HG03354 (cell line): ENCODE results near the gene CX3CL1.

Experiments
- ATAC-seq: cut with Tn5 transposase; IDR thresholded peaks from one replicate; pipeline ENCODE4 v1.9.1; 2021; ENCODE audit warnings: mild to moderate bottlenecking; ENCODE audit not compliant: unreplicated experiment, poor library complexity, severe bottlenecking

The CX3CL1 gene

DNA sequence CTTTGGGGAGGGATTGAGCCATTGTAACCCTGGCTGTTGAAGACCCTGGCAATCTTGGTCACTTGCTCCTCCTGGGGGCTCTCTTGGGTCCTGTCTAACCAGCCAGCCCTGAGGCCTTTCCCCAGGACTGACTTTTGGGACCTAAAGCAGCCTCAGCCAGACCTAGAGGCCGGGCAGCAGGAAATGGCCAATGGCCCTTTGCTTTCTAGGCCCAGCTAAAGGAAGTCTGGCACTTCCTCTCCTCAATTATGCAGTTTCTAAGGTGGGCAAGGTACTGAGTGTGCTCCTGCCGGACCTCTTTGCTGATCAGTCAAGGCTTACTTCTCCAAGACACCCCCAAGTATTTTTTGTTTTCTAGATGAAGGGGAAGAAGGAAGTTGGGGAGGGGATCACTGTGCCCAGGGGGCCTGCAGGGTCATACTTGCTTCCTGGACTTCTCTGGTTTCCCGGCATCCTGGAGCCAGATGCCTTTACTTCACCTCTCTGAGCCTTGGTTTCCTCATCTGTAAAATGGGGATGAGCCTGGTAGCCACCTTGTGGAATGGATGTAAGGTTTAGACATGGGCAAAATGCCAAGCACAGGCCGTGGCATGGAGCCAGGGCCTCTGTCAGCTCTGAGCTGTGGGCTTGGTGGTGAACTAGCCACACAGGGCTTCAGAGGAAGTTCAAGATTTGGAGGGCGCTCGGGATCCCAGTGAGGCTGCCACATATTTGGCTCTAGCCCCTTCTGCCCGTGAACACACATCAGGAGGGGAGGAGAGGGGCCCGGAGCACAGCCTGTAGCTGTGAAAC lies 8.6 kb downstream of the CX3CL1 start:
- no peak for ATAC-seq

DNA sequence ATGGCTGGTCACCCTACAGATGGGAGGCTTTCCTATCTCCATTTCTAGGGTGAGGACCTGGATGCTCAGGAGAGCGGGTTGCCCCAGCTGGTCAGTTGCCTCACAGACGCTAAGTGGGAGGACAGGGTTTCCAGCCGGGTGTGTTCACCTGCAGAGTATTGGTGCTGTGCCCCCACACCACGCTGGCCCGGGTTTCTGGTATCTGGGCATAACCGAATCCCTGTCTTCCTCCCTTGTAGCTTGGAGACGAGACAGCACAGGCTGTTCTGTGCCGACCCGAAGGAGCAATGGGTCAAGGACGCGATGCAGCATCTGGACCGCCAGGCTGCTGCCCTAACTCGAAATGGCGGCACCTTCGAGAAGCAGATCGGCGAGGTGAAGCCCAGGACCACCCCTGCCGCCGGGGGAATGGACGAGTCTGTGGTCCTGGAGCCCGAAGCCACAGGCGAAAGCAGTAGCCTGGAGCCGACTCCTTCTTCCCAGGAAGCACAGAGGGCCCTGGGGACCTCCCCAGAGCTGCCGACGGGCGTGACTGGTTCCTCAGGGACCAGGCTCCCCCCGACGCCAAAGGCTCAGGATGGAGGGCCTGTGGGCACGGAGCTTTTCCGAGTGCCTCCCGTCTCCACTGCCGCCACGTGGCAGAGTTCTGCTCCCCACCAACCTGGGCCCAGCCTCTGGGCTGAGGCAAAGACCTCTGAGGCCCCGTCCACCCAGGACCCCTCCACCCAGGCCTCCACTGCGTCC lies 9.7 kb downstream of the CX3CL1 start:
- ATAC-seq, result no peak

DNA sequence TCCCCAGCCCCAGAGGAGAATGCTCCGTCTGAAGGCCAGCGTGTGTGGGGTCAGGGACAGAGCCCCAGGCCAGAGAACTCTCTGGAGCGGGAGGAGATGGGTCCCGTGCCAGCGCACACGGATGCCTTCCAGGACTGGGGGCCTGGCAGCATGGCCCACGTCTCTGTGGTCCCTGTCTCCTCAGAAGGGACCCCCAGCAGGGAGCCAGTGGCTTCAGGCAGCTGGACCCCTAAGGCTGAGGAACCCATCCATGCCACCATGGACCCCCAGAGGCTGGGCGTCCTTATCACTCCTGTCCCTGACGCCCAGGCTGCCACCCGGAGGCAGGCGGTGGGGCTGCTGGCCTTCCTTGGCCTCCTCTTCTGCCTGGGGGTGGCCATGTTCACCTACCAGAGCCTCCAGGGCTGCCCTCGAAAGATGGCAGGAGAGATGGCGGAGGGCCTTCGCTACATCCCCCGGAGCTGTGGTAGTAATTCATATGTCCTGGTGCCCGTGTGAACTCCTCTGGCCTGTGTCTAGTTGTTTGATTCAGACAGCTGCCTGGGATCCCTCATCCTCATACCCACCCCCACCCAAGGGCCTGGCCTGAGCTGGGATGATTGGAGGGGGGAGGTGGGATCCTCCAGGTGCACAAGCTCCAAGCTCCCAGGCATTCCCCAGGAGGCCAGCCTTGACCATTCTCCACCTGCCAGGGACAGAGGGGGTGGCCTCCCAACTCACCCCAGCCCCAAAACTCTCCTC lies 10.4 kb downstream of the CX3CL1 start:
- ATAC-seq, result no peak

- no peak for ATAC-seq
Measured at GRCh38 chr16:57383276-57384247, 11.3 kb downstream of the CX3CL1 start.

DNA sequence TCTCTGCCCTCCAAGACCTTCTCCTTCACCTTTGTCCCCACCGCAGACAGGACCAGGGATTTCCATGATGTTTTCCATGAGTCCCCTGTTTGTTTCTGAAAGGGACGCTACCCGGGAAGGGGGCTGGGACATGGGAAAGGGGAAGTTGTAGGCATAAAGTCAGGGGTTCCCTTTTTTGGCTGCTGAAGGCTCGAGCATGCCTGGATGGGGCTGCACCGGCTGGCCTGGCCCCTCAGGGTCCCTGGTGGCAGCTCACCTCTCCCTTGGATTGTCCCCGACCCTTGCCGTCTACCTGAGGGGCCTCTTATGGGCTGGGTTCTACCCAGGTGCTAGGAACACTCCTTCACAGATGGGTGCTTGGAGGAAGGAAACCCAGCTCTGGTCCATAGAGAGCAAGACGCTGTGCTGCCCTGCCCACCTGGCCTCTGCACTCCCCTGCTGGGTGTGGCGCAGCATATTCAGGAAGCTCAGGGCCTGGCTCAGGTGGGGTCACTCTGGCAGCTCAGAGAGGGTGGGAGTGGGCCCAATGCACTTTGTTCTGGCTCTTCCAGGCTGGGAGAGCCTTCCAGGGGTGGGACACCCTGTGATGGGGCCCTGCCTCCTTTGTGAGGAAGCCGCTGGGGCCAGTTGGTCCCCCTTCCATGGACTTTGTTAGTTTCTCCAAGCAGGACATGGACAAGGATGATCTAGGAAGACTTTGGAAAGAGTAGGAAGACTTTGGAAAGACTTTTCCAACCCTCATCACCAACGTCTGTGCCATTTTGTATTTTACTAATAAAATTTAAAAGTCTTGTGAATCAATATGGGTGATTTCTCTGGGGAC lies 12.2 kb downstream of the CX3CL1 start:
- no peak for ATAC-seq

- ATAC-seq, result no peak
Measured at GRCh38 chr16:57385083-57385482, 12.8 kb downstream of the CX3CL1 start.

GRCh38 chr16:57386381-57386951 lies 14.2 kb downstream of the CX3CL1 start:
- ATAC-seq, result no peak

- ATAC-seq, result no peak
Measured at GRCh38 chr16:57387598-57388354, 15.5 kb downstream of the CX3CL1 start.

DNA sequence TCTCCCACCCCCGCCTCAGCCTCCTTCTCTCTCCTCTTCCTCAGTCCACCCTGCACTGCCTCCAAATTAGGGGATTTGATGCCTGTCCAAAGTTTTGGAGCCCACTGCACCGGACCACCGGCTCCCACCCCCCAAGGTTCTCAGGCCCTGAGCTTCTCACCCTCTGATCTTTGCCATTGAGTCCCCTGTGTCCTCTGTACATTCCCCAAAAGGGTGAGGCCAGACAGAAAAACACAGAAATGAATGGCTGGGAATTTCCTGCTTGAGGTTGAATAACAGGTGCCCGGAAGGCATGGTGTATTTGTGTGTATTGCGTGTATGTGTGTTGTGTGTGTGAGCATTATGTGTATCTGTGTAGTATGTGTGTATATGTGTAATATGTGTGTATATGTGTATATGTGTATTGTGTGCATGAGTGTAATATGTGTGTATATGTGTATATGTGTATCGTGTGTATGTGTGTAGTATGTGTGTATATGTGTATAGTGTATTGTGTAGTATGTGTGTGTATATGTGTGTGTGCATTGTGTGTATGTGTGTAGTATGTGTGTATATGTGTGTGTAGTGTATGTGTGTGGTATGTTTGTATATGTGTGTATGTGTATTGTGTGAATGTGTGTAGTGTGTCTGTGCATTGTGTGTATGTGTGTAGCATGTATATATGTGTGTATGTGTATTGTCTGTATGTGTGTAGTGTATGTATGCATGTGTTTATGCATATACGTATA lies 16.2 kb downstream of the CX3CL1 start:
- no peak for ATAC-seq

- ATAC-seq, result no peak
Measured at GRCh38 chr16:57389087-57389468, 16.8 kb downstream of the CX3CL1 start.

- no peak for ATAC-seq
Measured at GRCh38 chr16:57390636-57391295, 18.5 kb downstream of the CX3CL1 start.

DNA sequence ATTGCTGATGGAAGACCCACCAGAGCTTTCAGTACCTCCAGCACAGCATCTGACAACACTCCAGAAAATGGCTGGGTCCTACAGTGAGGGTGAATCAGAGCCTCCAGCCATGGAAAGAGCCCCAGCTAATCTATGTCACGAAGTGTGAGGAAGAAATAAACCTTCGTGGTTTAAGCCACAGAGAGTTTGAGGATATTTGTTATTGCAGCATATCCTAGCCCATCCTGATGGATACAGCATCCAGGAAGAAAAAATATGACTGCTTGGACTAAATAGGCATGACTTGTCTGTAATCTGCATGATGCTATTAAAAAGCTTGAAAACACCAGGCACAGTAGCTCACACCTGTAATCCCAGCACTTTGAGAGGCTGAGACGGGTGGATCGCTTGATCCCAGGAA lies 19.0 kb downstream of the CX3CL1 start:
- ATAC-seq, result no peak

GRCh38 chr16:57391708-57392107 lies 19.4 kb downstream of the CX3CL1 start:
- ATAC-seq, result no peak

DNA sequence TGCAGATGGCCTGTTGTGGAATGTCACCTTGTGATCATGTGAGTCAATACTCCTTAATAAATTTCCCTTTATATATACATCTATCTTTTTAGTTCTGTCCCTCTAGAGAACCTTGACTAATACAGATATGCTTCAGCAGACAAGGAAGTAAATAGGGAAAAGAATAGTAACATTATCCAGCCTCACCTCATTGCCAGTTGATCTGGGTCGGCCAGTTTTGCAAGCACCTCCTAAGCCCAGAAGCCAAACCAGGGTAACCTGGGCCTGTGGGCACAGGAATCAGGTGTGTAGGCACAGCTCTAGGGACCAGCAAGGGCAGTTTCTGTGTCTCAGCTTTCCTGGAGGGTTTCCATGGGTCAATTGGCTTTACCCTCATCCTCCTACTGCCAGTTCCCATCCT lies 20.4 kb downstream of the CX3CL1 start:
- ATAC-seq, result no peak

GRCh38 chr16:57394444-57394843 lies 22.2 kb downstream of the CX3CL1 start:
- ATAC-seq, result no peak

DNA sequence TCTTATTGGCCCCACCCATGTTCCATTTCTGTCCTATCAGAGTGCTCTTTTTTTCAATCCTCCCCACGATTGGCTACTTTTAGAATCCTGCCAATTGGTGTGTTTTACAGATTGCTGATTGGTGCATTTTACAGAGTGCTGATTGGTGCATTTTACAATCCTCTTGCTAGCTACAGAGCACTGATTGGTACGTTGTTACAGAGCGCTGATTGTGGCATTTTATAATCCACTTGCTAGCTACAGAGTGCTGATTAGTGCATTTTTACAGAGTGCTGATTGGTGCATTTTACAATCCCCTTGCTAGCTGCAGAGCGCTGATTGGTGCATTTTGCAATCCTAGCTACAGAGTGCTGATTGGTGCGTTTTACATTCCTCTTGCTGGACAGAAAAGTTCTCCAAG lies 22.7 kb downstream of the CX3CL1 start:
- no peak for ATAC-seq

- no peak for ATAC-seq
Measured at GRCh38 chr16:57396786-57397185, 24.5 kb downstream of the CX3CL1 start.
